Ramos (cell line): ENCODE data around the gene WDR70.
"Not testable (repeated sequence)": the region's sequence is repeated elsewhere in the genome, so short reads cannot be mapped to it uniquely, and the experiment has no call there.

Experiments used
- in situ Hi-C: fragments of 300-500 bp; cut with MboI; formaldehyde crosslinking; loops from one replicate; pipeline ENCODE4 v1.14.3; 2022; ENCODE audit warnings: low sequenced_read_pairs; ENCODE audit not compliant: unreplicated experiment

WDR70 gene

GRCh38 chr5:37506722-37507121, 127.6 kb downstream of the WDR70 start:
- in situ Hi-C loops: no loop called here

- in situ Hi-C loops: no loop called here
Measured at GRCh38 chr5:37511646-37512045, 132.5 kb downstream of the WDR70 start.

GRCh38 chr5:37514946-37515345, 135.8 kb downstream of the WDR70 start:
- in situ Hi-C loops: no loop called here

GRCh38 chr5:37517686-37518085, 138.6 kb downstream of the WDR70 start:
- in situ Hi-C loops: no loop called here

DNA sequence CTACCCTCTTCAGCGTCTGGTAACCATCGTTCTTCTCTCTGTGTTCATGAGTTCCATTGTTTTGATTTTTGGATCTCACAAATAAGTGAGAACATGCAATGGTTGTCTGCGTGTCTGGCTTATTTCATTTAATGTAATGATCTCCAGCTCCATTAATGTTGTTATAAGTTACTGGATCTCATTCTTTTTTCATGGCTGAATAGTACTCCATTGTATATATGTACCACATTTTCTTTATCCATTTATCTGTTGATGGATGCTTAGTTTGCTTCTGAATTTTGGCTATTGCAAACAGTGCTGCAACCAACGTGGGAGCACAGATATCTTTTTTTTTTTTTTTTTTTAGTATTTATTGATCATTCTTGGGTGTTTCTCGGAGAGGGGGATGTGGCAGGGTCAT, 139.2 kb downstream of the WDR70 start:
- in situ Hi-C loops: not testable (repeated sequence)

- in situ Hi-C loops: no loop called here
Measured at GRCh38 chr5:37519304-37519703, 140.2 kb downstream of the WDR70 start.

- in situ Hi-C loops: no loop called here
Measured at GRCh38 chr5:37519807-37520206, 140.7 kb downstream of the WDR70 start.

GRCh38 chr5:37520811-37521210, 141.7 kb downstream of the WDR70 start:
- in situ Hi-C loops: no loop called here

DNA sequence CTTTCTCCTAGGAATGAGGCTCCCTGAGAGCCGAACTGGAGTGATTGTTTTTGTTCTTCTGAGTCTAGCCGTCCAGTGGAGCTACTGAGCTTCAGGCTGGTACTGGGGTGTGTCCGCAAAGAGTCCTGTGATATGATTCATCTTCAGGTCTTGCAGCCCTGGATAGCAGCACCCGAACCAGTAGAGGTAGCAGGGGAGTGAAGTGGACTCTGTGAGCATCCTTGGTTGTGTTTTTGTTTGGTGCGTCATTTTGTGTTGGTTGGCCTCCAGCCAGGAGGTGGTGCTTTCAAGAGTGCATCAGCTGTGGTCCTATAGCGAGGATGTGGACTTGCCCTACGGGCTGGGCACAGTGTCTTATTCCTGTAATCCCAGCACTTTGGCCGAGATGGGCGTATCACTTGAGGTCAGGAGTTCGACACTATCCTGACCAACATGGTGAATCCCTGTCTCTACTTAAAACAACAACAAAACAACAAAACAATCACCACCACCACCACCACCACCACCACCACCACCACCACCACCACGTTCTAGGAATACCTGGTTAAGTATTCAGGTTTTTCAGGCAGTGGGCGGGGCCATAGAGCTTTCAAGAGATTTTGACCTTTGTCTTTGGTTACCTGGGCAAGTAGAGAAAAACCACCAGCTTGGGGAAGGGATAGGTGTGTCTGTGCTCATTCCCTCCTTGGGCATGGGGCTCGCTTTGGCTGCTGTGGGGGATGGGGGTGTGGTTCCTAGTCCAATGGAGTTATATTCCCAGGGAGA, 154.0 kb downstream of the WDR70 start:
- in situ Hi-C loops: no loop called here

GRCh38 chr5:37533851-37534250, 154.7 kb downstream of the WDR70 start:
- in situ Hi-C loops: no loop called here

GRCh38 chr5:37539459-37539858, 160.3 kb downstream of the WDR70 start:
- in situ Hi-C loops: no loop called here

DNA sequence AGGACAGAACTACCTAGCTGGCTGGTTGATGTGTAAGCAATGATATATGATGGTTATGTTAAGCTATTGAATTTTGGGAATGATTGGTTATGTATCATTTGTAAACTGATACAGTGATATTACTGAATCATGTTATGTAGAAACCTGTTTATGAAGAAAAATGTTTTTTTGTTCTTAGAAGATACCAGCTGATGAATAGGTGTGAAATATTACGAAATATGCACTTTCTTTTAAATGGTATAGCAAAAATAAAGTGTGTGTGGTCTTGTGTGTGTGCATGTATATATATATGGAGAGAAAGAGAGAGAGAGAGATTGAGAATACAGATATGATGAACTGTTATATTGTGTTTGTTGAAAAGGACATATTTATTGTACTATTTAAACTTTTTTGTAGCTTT, 164.1 kb downstream of the WDR70 start:
- in situ Hi-C loops: no loop called here

GRCh38 chr5:37549411-37549810, 170.3 kb downstream of the WDR70 start:
- in situ Hi-C loops: no loop called here

DNA sequence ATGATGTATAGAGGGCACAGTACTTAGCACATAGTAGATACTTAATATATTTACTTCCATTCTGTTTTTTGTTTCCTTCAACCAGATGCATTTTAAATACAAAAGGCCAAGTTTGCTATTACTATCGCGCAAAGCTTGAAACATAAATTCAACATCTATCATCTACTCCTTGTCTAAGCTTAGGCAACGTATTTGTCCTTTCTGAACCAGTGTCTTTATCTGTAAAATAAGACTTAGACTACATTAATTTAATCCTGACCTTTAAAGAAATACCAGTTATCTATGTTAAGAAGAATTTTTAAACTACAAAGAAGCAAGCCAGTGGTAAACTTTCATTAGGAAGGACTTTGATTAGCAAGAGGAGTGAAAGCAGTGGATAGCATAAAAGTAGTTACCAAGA, 173.0 kb downstream of the WDR70 start:
- in situ Hi-C loops: no loop called here

DNA sequence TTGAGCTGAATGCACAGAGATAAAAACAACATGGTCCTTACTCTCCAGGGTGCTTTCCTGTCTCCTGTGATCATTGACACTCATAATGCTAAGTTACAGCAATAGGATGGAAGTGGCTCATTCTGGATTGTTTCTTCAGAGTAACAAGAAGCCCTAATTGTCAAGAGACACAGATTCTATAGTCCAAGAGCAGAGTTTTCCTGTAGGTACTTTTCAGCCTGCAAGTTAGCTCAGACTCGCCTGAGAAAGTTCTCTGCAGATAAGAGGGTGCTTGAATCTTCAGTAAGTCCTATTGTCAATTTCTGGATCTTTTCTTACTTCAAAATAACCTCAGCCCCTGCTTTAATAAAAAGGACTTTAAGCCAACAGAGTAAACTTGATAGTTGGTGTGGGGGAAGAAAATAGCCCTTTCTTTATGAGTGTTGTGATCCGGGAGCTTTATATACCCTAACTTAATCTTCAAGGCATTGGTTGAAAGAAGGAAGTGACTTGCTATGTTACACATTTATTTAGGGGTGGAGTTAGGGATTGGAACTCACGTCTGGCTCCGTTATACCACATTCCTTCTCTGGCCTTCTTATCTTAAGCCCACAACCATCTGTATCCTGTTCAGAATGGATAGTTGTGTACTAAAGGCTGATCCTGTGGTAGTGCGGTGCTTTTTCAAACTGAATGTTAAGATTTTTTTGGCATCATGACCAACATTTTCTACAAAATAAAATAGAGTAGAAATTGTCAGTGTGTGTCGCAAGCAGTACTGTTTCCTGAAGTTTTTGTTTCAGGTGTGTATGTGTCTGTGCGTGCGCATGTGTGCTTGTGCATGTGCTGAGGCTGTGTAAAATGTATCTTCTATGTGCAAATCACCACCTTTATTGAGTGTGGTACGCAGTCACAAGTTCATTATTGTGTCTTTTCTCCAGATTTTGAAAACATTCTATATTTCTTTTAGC, 173.9 kb downstream of the WDR70 start:
- in situ Hi-C loops: no loop called here

- in situ Hi-C loops: no loop called here
Measured at GRCh38 chr5:37553720-37554404, 174.7 kb downstream of the WDR70 start.

- in situ Hi-C loops: no loop called here
Measured at GRCh38 chr5:37554405-37554739, 175.3 kb downstream of the WDR70 start.

DNA sequence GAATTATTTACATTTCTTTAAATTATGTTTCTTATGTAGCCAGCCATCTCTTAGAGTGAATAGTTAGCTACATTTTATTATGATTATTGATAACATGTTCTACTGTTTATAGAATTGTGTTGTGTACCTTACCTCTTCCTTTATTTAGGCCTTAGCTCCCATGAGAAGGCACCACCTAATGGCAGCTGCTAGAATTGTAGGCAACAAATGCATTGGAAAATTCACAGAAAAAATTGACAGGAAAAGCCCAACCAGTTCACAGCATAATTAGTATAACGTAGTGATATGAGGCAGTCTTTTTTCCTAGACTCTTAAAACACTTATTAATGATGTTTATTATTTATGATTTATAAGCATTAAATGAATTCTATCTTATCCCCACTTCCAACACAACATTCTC, 175.8 kb downstream of the WDR70 start:
- in situ Hi-C loops: no loop called here

DNA sequence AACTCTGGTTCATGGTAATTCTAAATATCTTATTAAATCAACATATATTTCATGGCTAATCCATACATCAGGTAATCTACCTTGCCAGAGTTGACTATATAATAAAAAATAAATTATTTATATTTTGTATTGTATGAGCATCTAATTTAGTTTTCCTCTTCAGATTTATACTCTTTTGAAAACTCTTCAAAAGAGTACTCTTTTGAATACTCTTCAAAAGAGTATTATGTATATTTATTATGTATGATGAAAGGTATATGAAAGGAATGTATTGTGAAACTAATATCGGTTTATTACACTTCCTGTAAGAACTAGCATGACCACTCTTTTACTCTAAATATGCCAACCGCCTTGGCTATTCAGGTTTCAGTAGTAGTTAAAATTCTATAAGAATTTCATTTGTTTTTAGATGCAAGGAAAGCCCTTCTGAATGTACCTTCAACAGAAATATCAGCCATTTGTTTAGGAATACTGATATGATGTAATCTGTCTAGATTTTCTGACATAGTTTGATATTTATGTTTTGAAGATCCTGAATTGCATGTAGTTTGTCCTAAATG, 178.7 kb downstream of the WDR70 start:
- in situ Hi-C loops: no loop called here

GRCh38 chr5:37565062-37565670, 186.0 kb downstream of the WDR70 start:
- in situ Hi-C loops: no loop called here
